GM12865 (cell line): ENCODE measurements around the gene EIF5.

Source experiments
- DNase-seq: peaks from one replicate; pipeline ENCODE4 v3.0.0; 2010; ENCODE audit warnings: low read depth
- H3K4me3 ChIP-seq: 2 replicates; pipeline ENCODE4 v1.5.1; 2011; ENCODE audit warnings: mild to moderate bottlenecking, low read depth, low read length, control low read depth
- TF ChIP-seq, protein P1 (sequence below): IDR thresholded peaks from 2 replicates; pipeline ENCODE4 v1.5.1; 2011; ENCODE audit warnings: low read length, control low read depth, low read depth, inconsistent platforms; ENCODE audit not compliant: insufficient read depth; ENCODE audit errors: missing control alignments

The EIF5 gene

DNA sequence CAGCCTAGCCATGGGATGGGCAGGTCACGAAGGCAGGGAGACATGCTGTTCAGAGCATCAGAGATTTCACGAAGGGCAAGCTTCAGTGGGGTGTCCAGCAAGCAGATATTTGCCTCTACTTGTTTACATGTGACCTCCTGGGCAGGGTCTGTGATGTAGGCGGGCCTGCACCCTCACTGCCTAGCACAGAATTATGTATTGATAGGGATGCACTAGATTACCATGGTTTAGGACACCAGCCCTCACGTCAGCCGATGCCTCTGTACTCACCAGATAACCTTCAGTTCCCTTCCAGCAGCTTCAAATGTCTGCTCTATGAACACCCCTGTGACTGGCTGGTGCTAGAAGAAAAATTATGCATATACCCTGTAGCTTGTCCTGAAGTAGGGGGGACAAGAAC, 5.1 kb upstream of the EIF5 start:
- DNase-seq = no peak
- no peak overlapping the region for H3K4me3 ChIP-seq
- TF ChIP-seq, protein P1, sequence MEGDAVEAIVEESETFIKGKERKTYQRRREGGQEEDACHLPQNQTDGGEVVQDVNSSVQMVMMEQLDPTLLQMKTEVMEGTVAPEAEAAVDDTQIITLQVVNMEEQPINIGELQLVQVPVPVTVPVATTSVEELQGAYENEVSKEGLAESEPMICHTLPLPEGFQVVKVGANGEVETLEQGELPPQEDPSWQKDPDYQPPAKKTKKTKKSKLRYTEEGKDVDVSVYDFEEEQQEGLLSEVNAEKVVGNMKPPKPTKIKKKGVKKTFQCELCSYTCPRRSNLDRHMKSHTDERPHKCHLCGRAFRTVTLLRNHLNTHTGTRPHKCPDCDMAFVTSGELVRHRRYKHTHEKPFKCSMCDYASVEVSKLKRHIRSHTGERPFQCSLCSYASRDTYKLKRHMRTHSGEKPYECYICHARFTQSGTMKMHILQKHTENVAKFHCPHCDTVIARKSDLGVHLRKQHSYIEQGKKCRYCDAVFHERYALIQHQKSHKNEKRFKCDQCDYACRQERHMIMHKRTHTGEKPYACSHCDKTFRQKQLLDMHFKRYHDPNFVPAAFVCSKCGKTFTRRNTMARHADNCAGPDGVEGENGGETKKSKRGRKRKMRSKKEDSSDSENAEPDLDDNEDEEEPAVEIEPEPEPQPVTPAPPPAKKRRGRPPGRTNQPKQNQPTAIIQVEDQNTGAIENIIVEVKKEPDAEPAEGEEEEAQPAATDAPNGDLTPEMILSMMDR = no peak

DNA sequence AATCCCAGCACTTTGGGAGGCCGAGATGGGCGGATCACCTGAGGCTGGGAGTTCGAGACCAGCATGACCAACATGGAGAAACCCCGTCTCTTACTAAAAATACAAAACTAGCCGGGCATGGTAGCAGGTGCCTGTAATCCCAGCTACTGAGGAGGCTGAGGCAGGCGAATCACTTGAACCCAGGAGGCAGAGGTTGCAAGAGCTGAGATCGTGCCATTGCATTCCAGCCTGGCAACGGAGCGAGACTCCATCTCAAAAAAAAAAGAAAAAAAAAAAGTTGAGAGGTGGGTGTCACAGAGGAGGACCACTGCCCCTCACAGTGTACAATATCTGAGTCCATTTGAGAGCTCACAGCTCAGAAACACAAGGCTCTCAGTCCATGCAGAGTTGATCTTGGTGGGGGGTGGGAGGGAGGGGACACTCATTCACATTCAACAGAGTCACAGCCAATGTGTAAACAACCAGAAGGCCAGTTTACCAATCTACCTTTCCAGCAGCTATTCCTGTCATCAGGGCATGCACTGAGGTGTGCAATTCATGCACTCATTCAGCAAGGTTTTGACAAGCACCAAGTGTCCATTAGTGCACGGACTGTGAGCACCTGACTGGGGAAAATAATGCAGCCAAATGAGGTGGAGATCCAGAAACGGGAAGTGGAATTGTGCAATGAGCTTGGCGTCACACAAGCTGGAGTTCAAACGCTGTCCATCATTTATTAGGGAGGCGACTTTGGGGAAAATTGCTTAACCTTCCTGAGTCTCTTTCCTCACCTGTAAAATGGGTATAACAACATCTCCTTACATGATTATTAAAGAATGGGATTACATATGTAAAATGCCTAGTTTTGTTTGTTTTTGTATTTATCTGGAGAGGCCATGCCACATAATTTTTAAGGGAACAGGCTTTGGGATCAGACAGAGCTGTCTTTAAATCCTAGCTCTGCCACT, 4.4 kb upstream of the EIF5 start:
- TF ChIP-seq, protein P1 = no peak
- H3K4me3 ChIP-seq = no peak overlapping the region
- DNase-seq = no peak

DNA sequence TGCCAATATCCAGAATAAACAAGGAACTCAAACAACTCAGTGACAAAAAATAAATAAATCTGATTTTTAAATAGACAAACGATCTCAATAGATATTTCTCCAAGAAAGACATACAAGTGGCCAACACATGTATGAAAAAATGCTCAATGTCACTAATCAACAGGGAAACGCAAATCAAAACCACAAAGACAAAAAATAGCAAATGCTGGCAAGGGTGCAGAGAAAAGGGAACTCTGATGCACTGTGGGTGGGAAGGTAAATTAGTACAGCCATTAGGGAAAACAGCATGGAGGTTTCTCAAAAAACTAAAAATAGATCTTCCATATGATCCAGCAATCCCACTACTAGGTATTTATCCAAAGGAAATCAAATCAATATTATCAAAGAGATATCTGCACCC, 3.5 kb upstream of the EIF5 start:
- no peak for DNase-seq
- no peak overlapping the region for H3K4me3 ChIP-seq
- TF ChIP-seq, protein P1 = no peak

DNA sequence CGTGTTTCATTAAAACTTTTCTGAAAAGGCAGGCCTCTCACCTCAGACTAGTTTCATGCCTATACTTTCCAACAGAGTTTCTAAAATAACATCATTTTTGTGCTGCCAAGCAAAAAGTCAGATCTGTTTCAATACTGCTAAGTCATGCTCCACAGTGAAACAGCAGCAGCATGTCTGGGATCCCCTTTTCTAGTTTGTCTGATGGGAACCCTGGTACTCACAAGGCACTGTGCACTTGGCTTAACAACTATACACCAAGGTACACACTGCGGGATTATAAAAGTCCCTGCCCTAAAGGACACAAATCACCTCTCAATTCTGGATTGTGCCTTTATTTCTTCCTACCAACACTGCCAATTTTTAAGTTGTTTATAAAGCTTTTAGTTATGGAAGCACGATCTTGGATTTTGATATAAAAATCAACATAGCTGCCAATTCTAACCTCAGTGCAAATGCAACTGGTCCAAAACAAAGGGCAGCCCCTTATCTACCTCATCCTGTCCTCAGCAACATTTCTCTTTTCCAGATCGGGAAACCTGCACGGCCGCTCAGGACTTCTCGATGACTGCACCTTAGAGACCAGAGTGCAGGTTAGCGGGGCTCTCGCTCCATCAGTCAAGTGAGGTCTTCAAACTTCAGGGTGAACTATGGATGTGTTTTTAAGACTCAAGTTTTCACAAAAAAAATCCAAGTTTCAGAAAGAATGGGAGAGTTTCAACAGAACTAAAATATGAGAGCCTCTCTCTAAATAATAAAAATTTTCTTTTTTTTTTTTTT, 1.7 kb upstream of the EIF5 start:
- peak overlapping the region; percentile 96; the same call in 1 of the 2 replicates for H3K4me3 ChIP-seq
- TF ChIP-seq, protein P1 = no peak
- DNase-seq = peak; percentile 53

DNA sequence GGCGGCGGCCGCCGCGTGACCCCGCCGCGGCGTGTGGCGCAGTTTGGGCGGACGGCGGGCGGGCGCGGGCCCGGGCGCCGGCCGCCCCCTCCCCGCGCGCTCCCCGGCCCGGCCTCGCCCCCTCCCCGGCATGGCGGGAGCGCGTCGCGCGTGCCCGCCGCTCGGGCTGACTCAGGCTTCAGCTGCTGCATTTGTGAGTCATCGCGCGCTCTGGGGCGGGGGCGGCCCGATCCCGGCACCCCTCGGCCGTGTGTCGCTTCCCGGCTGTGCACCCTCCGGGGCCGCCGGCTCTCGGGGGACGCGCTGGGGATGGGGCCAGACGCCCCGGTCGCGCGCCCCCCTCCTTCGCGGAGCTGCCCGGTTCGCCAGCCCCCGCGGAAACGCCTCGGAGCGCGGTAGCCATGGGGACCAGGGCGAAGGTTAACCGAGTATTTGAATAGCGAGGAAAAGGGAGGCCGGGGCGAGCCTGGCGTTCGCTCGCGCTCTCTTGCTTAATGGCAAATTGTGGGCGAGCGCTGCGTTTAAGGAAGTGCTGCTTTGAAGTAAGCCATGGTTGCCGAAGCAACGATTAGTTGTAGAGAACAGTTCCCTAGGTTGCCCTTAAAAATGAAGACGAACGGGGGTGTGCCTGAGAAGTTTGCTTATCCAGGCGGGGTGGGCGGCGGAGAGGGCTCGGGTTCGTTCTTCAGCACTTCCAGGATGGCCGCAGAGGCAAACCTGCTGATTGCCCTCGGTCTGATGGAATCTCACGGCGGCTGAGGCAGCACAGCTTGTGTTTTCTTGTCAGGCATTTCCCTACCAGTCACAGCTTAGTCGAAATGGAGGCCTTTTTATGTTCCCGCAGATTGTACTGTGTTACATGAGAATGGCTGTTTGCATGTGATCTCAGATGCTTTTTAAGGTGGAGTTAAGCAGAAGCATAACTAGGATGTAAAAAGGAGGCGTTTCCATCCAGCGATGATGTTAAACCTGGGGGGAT, 896 bp downstream of the EIF5 start:
- peak; percentile 67 for DNase-seq
- TF ChIP-seq, protein P1 = no peak

DNA sequence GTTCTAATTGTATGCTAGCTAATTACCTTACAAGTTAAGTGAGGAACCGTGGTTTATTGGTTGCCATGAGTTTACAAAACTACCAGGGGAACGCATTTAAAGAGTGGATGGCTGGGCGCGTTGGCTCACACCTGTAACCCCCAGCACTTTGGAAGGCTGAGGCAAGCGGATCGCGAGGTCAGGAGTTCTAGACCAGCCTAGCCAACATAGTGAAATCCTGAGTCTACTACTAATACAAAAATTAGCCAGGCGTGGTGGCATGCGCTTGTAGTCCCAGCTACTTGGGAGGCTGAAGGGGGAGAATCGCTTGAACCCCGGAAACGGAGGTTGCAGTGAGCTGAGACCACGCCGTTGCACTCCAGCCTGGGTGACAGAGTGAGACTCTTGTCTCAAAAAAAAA, 2.2 kb downstream of the EIF5 start:
- DNase-seq = no peak
- no peak overlapping the region for H3K4me3 ChIP-seq
- TF ChIP-seq, protein P1 = no peak

More for the DNA sequence above, 896 bp downstream of the EIF5 start:
- peak overlapping the region; percentile 88 for H3K4me3 ChIP-seq
